MG63 (cell line): ENCODE results near the gene GMDS. TPM values are rescaled to one million over a fixed set of nuclear protein-coding genes. Genes with fewer than 3 reads are reported as not detected.

Experiments
- DNase-seq: peaks from one replicate; pipeline ENCODE4 v3.0.0-alpha.2; 2020
- H3K27me3 ChIP-seq: fragments of 250-450 bp; sonication (Bioruptor Pico); 2 replicates; pipeline ENCODE4 v1.5.1; 2020; ENCODE audit warnings: mild to moderate bottlenecking, moderate library complexity
- H3K36me3 ChIP-seq: fragments of 250-450 bp; sonication (Bioruptor Pico); 2 replicates; pipeline ENCODE4 v1.5.1; 2020; ENCODE audit warnings: mild to moderate bottlenecking, moderate library complexity
- H3K4me3 ChIP-seq: fragments of 250-450 bp; sonication (Bioruptor Pico); 2 replicates; pipeline ENCODE4 v1.5.1; 2020; ENCODE audit warnings: mild to moderate bottlenecking, moderate library complexity
- H3K9me3 ChIP-seq: fragments of 250-450 bp; sonication (Bioruptor Pico); 2 replicates; pipeline ENCODE4 v1.5.1; 2020; ENCODE audit warnings: mild to moderate bottlenecking, moderate library complexity
- total RNA-seq: library from RNA; depleted of rRNA; stranded (reverse); fragments of >200 nt; shearing (Covaris generic); gene quantifications from 2 replicates; pipeline ENCODE4 v1.2.3, GENCODE V29; 2014; ENCODE audit warnings: low replicate concordance

The GMDS gene
- total RNA-seq, 1 experiment from 2014 or later, result 1.8 TPM

- peak; percentile 32 for DNase-seq
- no peaks in the 10 kb centered on the region for H3K36me3 ChIP-seq
- no peaks in the 10 kb centered on the region for H3K9me3 ChIP-seq
- no peak overlapping the region for H3K4me3 ChIP-seq
- no peaks in the 10 kb centered on the region for H3K27me3 ChIP-seq
Observed at GRCh38 chr6:1716868-1717267, 528.5 kb downstream of the GMDS start.

- H3K27me3 ChIP-seq, result no peaks in the 10 kb centered on the region
- no peak for DNase-seq
- no peak overlapping the region for H3K4me3 ChIP-seq
- no peaks in the 10 kb centered on the region for H3K9me3 ChIP-seq
- no peaks in the 10 kb centered on the region for H3K36me3 ChIP-seq
Observed at GRCh38 chr6:1716396-1716795, 529.0 kb downstream of the GMDS start.

- no peaks in the 10 kb centered on the region for H3K27me3 ChIP-seq
- H3K4me3 ChIP-seq, result no peak overlapping the region
- DNase-seq, result no peak
- no peaks in the 10 kb centered on the region for H3K9me3 ChIP-seq
- H3K36me3 ChIP-seq, result no peaks in the 10 kb centered on the region
Observed at GRCh38 chr6:1715336-1715735, 530.1 kb downstream of the GMDS start.

GRCh38 chr6:1714654-1715053, 530.8 kb downstream of the GMDS start:
- no peak for DNase-seq
- Histone ChIP-seq H3K27me3 (no peaks in the 10 kb centered on the region), H3K4me3 (no peak overlapping the region), H3K9me3 (no peaks in the 10 kb centered on the region), H3K36me3 (no peaks in the 10 kb centered on the region)

- no peak for DNase-seq
- Histone ChIP-seq H3K4me3 (no peak overlapping the region), H3K36me3 (no peaks in the 10 kb centered on the region), H3K27me3 (no peaks in the 10 kb centered on the region), H3K9me3 (no peaks in the 10 kb centered on the region)
Observed at GRCh38 chr6:1713016-1713600, 532.3 kb downstream of the GMDS start.

- DNase-seq, result no peak
Observed at GRCh38 chr6:1712451-1712850, 533.0 kb downstream of the GMDS start.

GRCh38 chr6:1711136-1711535, 534.3 kb downstream of the GMDS start:
- DNase-seq, result no peak
- Histone ChIP-seq H3K9me3 (no peaks in the 10 kb centered on the region), H3K27me3 (no peaks in the 10 kb centered on the region), H3K36me3 (no peaks in the 10 kb centered on the region), H3K4me3 (no peak overlapping the region)

More at GRCh38 chr6:1712451-1712850, 533.0 kb downstream of the GMDS start:
- H3K4me3 ChIP-seq, result no peak overlapping the region
- H3K36me3 ChIP-seq, result no peaks in the 10 kb centered on the region
- no peaks in the 10 kb centered on the region for H3K9me3 ChIP-seq
- H3K27me3 ChIP-seq, result no peaks in the 10 kb centered on the region

- Histone ChIP-seq H3K4me3 (no peak overlapping the region), H3K36me3 (no peaks in the 10 kb centered on the region), H3K27me3 (no peaks in the 10 kb centered on the region), H3K9me3 (no peaks in the 10 kb centered on the region)
- no peak for DNase-seq
Observed at GRCh38 chr6:1709234-1709641, 536.2 kb downstream of the GMDS start.

GRCh38 chr6:1708820-1709219, 536.6 kb downstream of the GMDS start:
- Histone ChIP-seq H3K27me3 (no peaks in the 10 kb centered on the region), H3K36me3 (no peaks in the 10 kb centered on the region), H3K4me3 (no peak overlapping the region), H3K9me3 (no peaks in the 10 kb centered on the region)
- no peak for DNase-seq

GRCh38 chr6:1708122-1708521, 537.3 kb downstream of the GMDS start:
- no peaks in the 10 kb centered on the region for H3K36me3 ChIP-seq
- no peaks in the 10 kb centered on the region for H3K27me3 ChIP-seq
- no peak for DNase-seq
- no peak overlapping the region for H3K4me3 ChIP-seq
- no peaks in the 10 kb centered on the region for H3K9me3 ChIP-seq

- DNase-seq, result no peak
- H3K9me3 ChIP-seq, result no peaks in the 10 kb centered on the region
- H3K36me3 ChIP-seq, result no peaks in the 10 kb centered on the region
- no peaks in the 10 kb centered on the region for H3K27me3 ChIP-seq
- H3K4me3 ChIP-seq, result no peak overlapping the region
Observed at GRCh38 chr6:1705630-1706029, 539.8 kb downstream of the GMDS start.

GRCh38 chr6:1705183-1705582, 540.2 kb downstream of the GMDS start:
- DNase-seq, result no peak
- no peak overlapping the region for H3K4me3 ChIP-seq
- H3K27me3 ChIP-seq, result no peaks in the 10 kb centered on the region
- H3K9me3 ChIP-seq, result no peaks in the 10 kb centered on the region
- no peaks in the 10 kb centered on the region for H3K36me3 ChIP-seq

- Histone ChIP-seq H3K4me3 (no peak overlapping the region), H3K9me3 (no peaks in the 10 kb centered on the region), H3K27me3 (no peaks in the 10 kb centered on the region), H3K36me3 (no peaks in the 10 kb centered on the region)
- DNase-seq, result no peak
Observed at GRCh38 chr6:1704711-1705110, 540.7 kb downstream of the GMDS start.

- H3K4me3 ChIP-seq, result no peak overlapping the region
- no peaks in the 10 kb centered on the region for H3K36me3 ChIP-seq
- no peaks in the 10 kb centered on the region for H3K9me3 ChIP-seq
- H3K27me3 ChIP-seq, result no peaks in the 10 kb centered on the region
- no peak for DNase-seq
Observed at GRCh38 chr6:1703923-1704322, 541.5 kb downstream of the GMDS start.

- no peaks in the 10 kb centered on the region for H3K27me3 ChIP-seq
- DNase-seq, result no peak
- H3K36me3 ChIP-seq, result no peaks in the 10 kb centered on the region
- H3K9me3 ChIP-seq, result no peaks in the 10 kb centered on the region
- H3K4me3 ChIP-seq, result no peak overlapping the region
Observed at GRCh38 chr6:1703091-1703855, 542.1 kb downstream of the GMDS start.

- Histone ChIP-seq H3K27me3 (no peaks in the 10 kb centered on the region), H3K4me3 (no peak overlapping the region), H3K9me3 (no peaks in the 10 kb centered on the region), H3K36me3 (no peaks in the 10 kb centered on the region)
- no peak for DNase-seq
Observed at GRCh38 chr6:1702580-1703051, 542.8 kb downstream of the GMDS start.

- Histone ChIP-seq H3K4me3 (no peak overlapping the region), H3K9me3 (no peaks in the 10 kb centered on the region), H3K36me3 (no peaks in the 10 kb centered on the region), H3K27me3 (no peaks in the 10 kb centered on the region)
- peak; percentile 11 for DNase-seq
Observed at GRCh38 chr6:1701668-1702353, 543.6 kb downstream of the GMDS start.
